Stimulated activated CD8-positive, alpha-beta memory T cell treated with anti-CD3 and anti-CD28 coated beads, Interleukin-4, amount 100 ng/mL, for 48 hours (primary cell): Measurements from ENCODE around the gene LRRC3B.

Experiments used
- DNase-seq: peaks from one replicate; pipeline ENCODE4 v3.0.0-alpha.2; 2020

The LRRC3B gene

GRCh38 chr3:26714485-26714884, 91.9 kb downstream of the LRRC3B start:
- no peak for DNase-seq

GRCh38 chr3:26715431-26715830, 92.9 kb downstream of the LRRC3B start:
- DNase-seq, result no peak

- DNase-seq, result no peak
These were observed 95.7 kb downstream of the LRRC3B start for GRCh38 chr3:26718315-26718714.

GRCh38 chr3:26719134-26719533, 96.6 kb downstream of the LRRC3B start:
- no peak for DNase-seq

GRCh38 chr3:26721047-26721446, 98.5 kb downstream of the LRRC3B start:
- DNase-seq, result no peak

GRCh38 chr3:26731843-26732242, 109.3 kb downstream of the LRRC3B start:
- no peak for DNase-seq

- no peak for DNase-seq
These were observed 127.7 kb downstream of the LRRC3B start for GRCh38 chr3:26750263-26750662.

- DNase-seq, result no peak
These were observed 129.9 kb downstream of the LRRC3B start for GRCh38 chr3:26752466-26752865.

- no peak for DNase-seq
These were observed 130.5 kb downstream of the LRRC3B start for GRCh38 chr3:26753095-26753494.

GRCh38 chr3:26757978-26758377, 135.4 kb downstream of the LRRC3B start:
- DNase-seq, result no peak
